ENCODE measurements around the gene UGT1A5. TPM values are rescaled to one million over a fixed set of nuclear protein-coding genes. Genes with fewer than 3 reads are reported as not detected.

Gene UGT1A5
- total RNA-seq, 1 donor from 2014 or later: 1.2 TPM

- H3K36me3 ChIP-seq: no peaks in the 10 kb centered on the region
- no peak overlapping the region for H3K27ac ChIP-seq
- H3K4me3 ChIP-seq: no peak overlapping the region
- H3K4me1 ChIP-seq: no peaks in the 10 kb centered on the region
- DNase-seq (ENCODE audit: extremely low spot score in 2 of 2): no peak
- TF ChIP-seq, protein P1, sequence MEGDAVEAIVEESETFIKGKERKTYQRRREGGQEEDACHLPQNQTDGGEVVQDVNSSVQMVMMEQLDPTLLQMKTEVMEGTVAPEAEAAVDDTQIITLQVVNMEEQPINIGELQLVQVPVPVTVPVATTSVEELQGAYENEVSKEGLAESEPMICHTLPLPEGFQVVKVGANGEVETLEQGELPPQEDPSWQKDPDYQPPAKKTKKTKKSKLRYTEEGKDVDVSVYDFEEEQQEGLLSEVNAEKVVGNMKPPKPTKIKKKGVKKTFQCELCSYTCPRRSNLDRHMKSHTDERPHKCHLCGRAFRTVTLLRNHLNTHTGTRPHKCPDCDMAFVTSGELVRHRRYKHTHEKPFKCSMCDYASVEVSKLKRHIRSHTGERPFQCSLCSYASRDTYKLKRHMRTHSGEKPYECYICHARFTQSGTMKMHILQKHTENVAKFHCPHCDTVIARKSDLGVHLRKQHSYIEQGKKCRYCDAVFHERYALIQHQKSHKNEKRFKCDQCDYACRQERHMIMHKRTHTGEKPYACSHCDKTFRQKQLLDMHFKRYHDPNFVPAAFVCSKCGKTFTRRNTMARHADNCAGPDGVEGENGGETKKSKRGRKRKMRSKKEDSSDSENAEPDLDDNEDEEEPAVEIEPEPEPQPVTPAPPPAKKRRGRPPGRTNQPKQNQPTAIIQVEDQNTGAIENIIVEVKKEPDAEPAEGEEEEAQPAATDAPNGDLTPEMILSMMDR (IDR thresholded peaks at IDR 0.05): no peak
- TF ChIP-seq POLR2AphosphoS5 (IDR thresholded peaks at IDR 0.05; ENCODE audit: insufficient read depth in 1 of 2, low read depth in 1 of 2): no peak
- no peak for TF ChIP-seq POLR2A (IDR thresholded peaks at IDR 0.05)
- no peaks in the 10 kb centered on the region for H3K9me3 ChIP-seq
- intact Hi-C loops (cut with DNase I): no loop called here
- no peaks in the 10 kb centered on the region for H3K27me3 ChIP-seq
Measured at GRCh38 chr2:233758849-233759248, 46.1 kb downstream of the UGT1A5 start.

DNA sequence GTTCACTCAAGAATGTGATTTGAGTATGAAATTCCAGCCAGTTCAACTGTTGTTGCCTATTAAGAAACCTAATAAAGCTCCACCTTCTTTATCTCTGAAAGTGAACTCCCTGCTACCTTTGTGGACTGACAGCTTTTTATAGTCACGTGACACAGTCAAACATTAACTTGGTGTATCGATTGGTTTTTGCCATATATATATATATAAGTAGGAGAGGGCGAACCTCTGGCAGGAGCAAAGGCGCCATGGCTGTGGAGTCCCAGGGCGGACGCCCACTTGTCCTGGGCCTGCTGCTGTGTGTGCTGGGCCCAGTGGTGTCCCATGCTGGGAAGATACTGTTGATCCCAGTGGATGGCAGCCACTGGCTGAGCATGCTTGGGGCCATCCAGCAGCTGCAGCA lies 47.3 kb downstream of the UGT1A5 start, which contains the start of gene UGT1A1:
TSS of gene UGT1A1 (plus strand) at position 228 of the 400 bp plus-strand sequence. CDS start at position 246, 18 bp downstream.
- intact Hi-C loops (cut with DNase I): no loop called here
- Histone ChIP-seq H3K27ac (no peak within 1 kb of the TSS), H3K4me3 (no peak within 1 kb of the TSS), H3K9me3 (no peaks in the 10 kb centered on the region), H3K27me3 (no peaks in the 10 kb centered on the region), H3K4me1 (no peaks in the 10 kb centered on the region), H3K36me3 (no peaks in the 10 kb centered on the region)
- DNase-seq (ENCODE audit: extremely low spot score in 2 of 2): no peak
- no peak for TF ChIP-seq POLR2AphosphoS5 (IDR thresholded peaks at IDR 0.05; ENCODE audit: insufficient read depth in 1 of 2, low read depth in 1 of 2)

DNA sequence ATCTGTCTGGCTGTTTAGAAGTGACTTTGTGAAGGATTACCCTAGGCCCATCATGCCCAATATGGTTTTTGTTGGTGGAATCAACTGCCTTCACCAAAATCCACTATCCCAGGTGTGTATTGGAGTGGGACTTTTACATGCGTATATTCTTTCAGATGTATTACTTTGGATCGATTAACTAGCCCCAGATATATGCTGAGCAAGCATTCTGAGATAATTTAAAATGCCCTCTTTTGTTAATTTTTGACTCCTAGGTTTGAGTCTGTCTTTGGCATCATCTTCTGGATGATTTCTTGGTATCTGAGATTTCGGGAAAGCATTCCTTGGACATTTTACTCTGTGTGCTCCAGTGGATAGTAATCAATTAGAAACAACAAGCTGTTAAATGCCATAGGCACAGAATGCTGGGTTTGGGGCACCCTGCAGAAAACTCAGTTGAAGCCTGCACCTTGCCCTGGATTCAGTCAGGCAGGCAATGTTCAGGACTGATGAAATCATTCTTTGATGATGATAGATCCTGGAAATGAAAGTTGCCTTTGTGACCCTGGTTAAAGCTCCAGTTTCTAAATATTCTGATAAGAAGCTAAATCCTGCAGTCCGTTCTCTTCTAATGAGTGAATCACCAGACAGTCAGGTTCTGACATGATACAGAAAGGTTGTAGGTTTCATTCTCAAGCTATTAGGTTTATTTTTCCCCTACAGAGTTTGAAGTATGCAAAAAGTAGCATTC lies 48.5 kb downstream of the UGT1A5 start:
- Histone ChIP-seq H3K4me3 (no peak overlapping the region), H3K36me3 (no peaks in the 10 kb centered on the region), H3K27me3 (no peaks in the 10 kb centered on the region), H3K27ac (no peak overlapping the region), H3K4me1 (no peaks in the 10 kb centered on the region), H3K9me3 (no peaks in the 10 kb centered on the region)
- intact Hi-C loops (cut with DNase I): no loop called here
- no peak for TF ChIP-seq POLR2A (IDR thresholded peaks at IDR 0.05)
- TF ChIP-seq, protein P1 (IDR thresholded peaks at IDR 0.05): no peak
- no peak for TF ChIP-seq POLR2AphosphoS5 (IDR thresholded peaks at IDR 0.05; ENCODE audit: insufficient read depth in 1 of 2, low read depth in 1 of 2)
- no peak for DNase-seq (ENCODE audit: extremely low spot score in 2 of 2)

DNA sequence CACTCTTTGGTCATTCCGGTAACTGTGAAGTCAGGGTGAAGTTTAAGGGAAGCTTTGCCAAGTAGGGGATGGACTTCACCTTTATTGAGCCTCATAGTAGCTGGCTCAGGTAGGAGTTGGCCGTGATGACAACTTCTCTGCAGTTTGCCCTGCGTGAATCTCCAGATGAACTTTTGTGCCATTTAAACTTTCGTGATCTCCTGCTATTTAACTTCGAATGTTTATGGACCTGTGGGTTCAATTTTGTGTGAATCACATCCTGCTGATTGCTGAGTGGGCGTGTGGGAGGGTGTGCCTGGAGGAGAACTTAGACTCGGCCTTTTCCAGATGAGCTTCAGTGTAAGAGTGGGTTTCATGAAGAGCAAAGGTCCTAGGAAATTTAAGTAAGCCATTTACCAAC lies 51.6 kb downstream of the UGT1A5 start:
- Histone ChIP-seq H3K4me3 (no peak overlapping the region), H3K27me3 (no peaks in the 10 kb centered on the region), H3K9me3 (no peaks in the 10 kb centered on the region), H3K36me3 (no peaks in the 10 kb centered on the region), H3K4me1 (no peaks in the 10 kb centered on the region), H3K27ac (no peak overlapping the region)
- DNase-seq (ENCODE audit: extremely low spot score in 2 of 2): no peak
- TF ChIP-seq POLR2AphosphoS5 (IDR thresholded peaks at IDR 0.05; ENCODE audit: insufficient read depth in 1 of 2, low read depth in 1 of 2) (no peak), POLR2A (IDR thresholded peaks at IDR 0.05) (no peak)
- TF ChIP-seq, protein P1 (IDR thresholded peaks at IDR 0.05): no peak
- intact Hi-C loops (cut with DNase I): no loop called here

- Histone ChIP-seq H3K9me3 (no peaks in the 10 kb centered on the region), H3K27ac (no peak overlapping the region), H3K36me3 (no peaks in the 10 kb centered on the region), H3K27me3 (no peaks in the 10 kb centered on the region), H3K4me3 (no peak overlapping the region), H3K4me1 (no peaks in the 10 kb centered on the region)
- intact Hi-C loops (cut with DNase I): no loop called here
- DNase-seq (ENCODE audit: extremely low spot score in 2 of 2): no peak
- TF ChIP-seq POLR2AphosphoS5 (IDR thresholded peaks at IDR 0.05; ENCODE audit: insufficient read depth in 1 of 2, low read depth in 1 of 2): no peak
- TF ChIP-seq, protein P1 (IDR thresholded peaks at IDR 0.05): no peak
- TF ChIP-seq POLR2A (IDR thresholded peaks at IDR 0.05): no peak
Measured at GRCh38 chr2:233764761-233765160, 52.1 kb downstream of the UGT1A5 start.

All from vagina (tissue), 2 donors.